ENCODE results near the gene EEF1AKMT4. TPM values are rescaled to one million over a fixed set of nuclear protein-coding genes. Genes with fewer than 3 reads are reported as not detected.

EEF1AKMT4 gene
- total and polyA plus RNA-seq, 4 donors: 2.1 to 13.9 (median 10.8) TPM

DNA sequence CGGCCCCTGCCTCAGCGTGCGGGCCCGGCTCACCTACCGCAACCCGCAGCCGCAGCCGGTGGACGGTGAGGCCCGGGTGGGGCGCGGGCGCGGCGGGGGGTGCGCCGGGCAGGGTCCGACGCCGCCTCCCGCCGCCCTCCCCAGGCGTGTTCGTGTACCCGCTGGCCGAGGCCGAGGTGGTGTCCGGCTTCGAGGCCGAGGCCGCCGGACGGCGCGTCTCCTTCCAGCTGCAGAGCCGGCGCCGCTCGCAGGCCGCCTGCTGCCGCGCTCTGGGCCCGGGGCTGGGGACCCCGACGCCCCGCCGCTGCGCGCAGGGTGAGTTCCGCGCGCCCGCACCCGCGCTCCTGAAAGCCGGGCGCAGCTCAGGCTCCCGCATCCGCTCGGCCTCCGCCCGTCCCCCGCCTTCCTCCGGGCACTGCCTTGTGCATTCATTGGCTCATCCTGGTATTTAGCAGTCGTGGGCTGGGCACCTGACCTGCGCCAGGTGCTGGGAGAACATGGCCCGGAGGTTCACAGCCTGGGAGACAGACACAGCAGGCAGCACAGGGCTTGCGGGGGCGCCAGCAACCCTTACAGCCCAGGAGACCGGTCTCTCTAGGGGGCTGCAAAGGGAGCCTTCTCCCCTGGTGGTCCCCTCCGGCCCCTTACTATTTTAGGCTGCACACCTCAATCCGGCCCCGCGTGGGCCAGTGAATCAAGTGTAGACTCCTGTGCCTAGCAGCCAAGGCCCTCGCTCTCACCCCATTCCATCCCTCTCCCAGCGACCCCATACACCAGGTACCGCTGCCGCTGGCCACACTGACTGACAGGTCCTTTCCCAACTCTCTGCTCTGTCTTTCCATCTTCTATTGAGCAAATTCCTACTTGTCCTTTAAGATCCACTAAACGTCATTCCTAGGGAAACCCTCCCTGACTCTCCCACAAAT is 18.6 kb upstream of the EEF1AKMT4 start:
- Histone ChIP-seq H3K4me3 (ENCODE audit: low read depth in 1 of 3, low read length in 3 of 3) (peak overlapping the region in 1 of 3 donors; percentile 46), H3K9me3 (ENCODE audit: control insufficient read depth in 4 of 4, low read length in 3 of 4) (no peaks in the 10 kb centered on the region), H3K27me3 (ENCODE audit: control insufficient read depth in 4 of 4, insufficient read depth in 4 of 4, low read length in 3 of 4) (peaks cover 0 to 7% (median 5%) of the 10 kb centered on the region in 4 donors), H3K27ac (ENCODE audit: low read depth in 1 of 2, low read length in 2 of 2) (no peak overlapping the region), H3K9ac (ENCODE audit: low read depth in 1 of 2, low read length in 2 of 2) (no peak overlapping the region), H3K36me3 (ENCODE audit: control insufficient read depth in 4 of 4, insufficient read depth in 3 of 4, low read depth in 1 of 4, low read length in 3 of 4) (no peaks in the 10 kb centered on the region), H3K4me1 (ENCODE audit: control insufficient read depth in 4 of 4, insufficient read depth in 4 of 4, low read length in 3 of 4) (peaks cover 12 to 22% (median 15%) of the 10 kb centered on the region in 4 donors)
- 7% methylated on average over 79 of the region's 79 CpGs for WGBS
- no peak for TF ChIP-seq MAX (IDR thresholded peaks at IDR 0.05)
- TF ChIP-seq, protein P1, sequence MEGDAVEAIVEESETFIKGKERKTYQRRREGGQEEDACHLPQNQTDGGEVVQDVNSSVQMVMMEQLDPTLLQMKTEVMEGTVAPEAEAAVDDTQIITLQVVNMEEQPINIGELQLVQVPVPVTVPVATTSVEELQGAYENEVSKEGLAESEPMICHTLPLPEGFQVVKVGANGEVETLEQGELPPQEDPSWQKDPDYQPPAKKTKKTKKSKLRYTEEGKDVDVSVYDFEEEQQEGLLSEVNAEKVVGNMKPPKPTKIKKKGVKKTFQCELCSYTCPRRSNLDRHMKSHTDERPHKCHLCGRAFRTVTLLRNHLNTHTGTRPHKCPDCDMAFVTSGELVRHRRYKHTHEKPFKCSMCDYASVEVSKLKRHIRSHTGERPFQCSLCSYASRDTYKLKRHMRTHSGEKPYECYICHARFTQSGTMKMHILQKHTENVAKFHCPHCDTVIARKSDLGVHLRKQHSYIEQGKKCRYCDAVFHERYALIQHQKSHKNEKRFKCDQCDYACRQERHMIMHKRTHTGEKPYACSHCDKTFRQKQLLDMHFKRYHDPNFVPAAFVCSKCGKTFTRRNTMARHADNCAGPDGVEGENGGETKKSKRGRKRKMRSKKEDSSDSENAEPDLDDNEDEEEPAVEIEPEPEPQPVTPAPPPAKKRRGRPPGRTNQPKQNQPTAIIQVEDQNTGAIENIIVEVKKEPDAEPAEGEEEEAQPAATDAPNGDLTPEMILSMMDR (IDR thresholded peaks at IDR 0.05; ENCODE audit: low read depth, low read length, missing input control): no peak
- TF ChIP-seq, protein P2, sequence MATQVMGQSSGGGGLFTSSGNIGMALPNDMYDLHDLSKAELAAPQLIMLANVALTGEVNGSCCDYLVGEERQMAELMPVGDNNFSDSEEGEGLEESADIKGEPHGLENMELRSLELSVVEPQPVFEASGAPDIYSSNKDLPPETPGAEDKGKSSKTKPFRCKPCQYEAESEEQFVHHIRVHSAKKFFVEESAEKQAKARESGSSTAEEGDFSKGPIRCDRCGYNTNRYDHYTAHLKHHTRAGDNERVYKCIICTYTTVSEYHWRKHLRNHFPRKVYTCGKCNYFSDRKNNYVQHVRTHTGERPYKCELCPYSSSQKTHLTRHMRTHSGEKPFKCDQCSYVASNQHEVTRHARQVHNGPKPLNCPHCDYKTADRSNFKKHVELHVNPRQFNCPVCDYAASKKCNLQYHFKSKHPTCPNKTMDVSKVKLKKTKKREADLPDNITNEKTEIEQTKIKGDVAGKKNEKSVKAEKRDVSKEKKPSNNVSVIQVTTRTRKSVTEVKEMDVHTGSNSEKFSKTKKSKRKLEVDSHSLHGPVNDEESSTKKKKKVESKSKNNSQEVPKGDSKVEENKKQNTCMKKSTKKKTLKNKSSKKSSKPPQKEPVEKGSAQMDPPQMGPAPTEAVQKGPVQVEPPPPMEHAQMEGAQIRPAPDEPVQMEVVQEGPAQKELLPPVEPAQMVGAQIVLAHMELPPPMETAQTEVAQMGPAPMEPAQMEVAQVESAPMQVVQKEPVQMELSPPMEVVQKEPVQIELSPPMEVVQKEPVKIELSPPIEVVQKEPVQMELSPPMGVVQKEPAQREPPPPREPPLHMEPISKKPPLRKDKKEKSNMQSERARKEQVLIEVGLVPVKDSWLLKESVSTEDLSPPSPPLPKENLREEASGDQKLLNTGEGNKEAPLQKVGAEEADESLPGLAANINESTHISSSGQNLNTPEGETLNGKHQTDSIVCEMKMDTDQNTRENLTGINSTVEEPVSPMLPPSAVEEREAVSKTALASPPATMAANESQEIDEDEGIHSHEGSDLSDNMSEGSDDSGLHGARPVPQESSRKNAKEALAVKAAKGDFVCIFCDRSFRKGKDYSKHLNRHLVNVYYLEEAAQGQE (IDR thresholded peaks at IDR 0.05): no peak
- TF ChIP-seq NR2F2 (IDR thresholded peaks at IDR 0.05): no peak
- TF ChIP-seq EGR1 (IDR thresholded peaks at IDR 0.05; ENCODE audit: low read depth in 2 of 2): no peak
- no peak for TF ChIP-seq FOXA2 (IDR thresholded peaks at IDR 0.05)
- TF ChIP-seq RAD21 (IDR thresholded peaks at IDR 0.05): no peak
- no peak for TF ChIP-seq YY1 (IDR thresholded peaks at IDR 0.05)
- TF ChIP-seq TAF1 (conservative IDR thresholded peaks at IDR 0.05): no peak
- TF ChIP-seq ZBTB33 (IDR thresholded peaks at IDR 0.05): no peak
- TF ChIP-seq HNF4A (conservative IDR thresholded peaks at IDR 0.05): no peak
- no peak for TF ChIP-seq SP1 (IDR thresholded peaks at IDR 0.05)
- TF ChIP-seq ATF3 (IDR thresholded peaks at IDR 0.05): no peak
- no peak for TF ChIP-seq RXRA (IDR thresholded peaks at IDR 0.05)
- TF ChIP-seq FOXA1 (IDR thresholded peaks at IDR 0.05): no peak
- DNase-seq (ENCODE audit: low spot score): no peak
